Measurements from ENCODE around the gene E4F1.
A peak's percentile ranks its signal among the peaks of the same experiment; 100 is the strongest.
"Not testable (repeated sequence)": the region's sequence is repeated elsewhere in the genome, so short reads cannot be mapped to it uniquely, and the experiment has no call there.

The E4F1 gene

GRCh38 chr16:2199621-2200139 is 23.7 kb upstream of the E4F1 start:
- Histone ChIP-seq H3K27ac (ENCODE audit: low read depth, low read length) (no peak overlapping the region), H3K4me3 (ENCODE audit: low read depth, low read length) (no peak overlapping the region), H3K9ac (ENCODE audit: low read depth, low read length) (no peak overlapping the region), H3K27me3 (ENCODE audit: control insufficient read depth, insufficient read depth, low read length) (peaks cover 42% of the 10 kb centered on the region), H3K36me3 (ENCODE audit: control insufficient read depth, insufficient read depth, low read length) (no peaks in the 10 kb centered on the region), H3K9me3 (ENCODE audit: control insufficient read depth, insufficient read depth, low read length) (no peaks in the 10 kb centered on the region), H3K4me1 (ENCODE audit: control insufficient read depth, insufficient read depth, low read length) (no peaks in the 10 kb centered on the region)

DNA sequence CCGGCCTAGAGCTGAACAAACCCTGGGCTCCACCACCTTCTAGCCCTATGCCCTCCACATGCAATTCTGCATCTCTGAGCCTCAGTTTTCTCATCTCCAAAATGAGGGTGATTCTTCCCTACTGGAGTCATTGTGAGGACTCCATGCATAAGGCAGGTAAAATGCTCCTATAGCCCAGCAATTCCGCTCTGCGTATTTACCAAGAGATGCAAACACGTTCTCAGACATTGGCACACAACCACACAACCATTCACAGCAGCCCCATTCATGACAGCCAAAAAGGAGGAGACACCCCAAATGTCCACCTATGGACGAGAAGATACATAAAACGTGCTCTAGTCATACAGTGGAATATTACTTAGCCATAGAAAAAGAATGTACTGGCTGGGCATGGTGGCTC is 23.1 kb upstream of the E4F1 start:
- no peak overlapping the region for H3K4me3 ChIP-seq (ENCODE audit: low read depth, low read length)
- H3K36me3 ChIP-seq (ENCODE audit: control insufficient read depth, insufficient read depth, low read length) = no peaks in the 10 kb centered on the region
- H3K27me3 ChIP-seq (ENCODE audit: control insufficient read depth, insufficient read depth, low read length) = peaks cover 38% of the 10 kb centered on the region
- no peak overlapping the region for H3K9ac ChIP-seq (ENCODE audit: low read depth, low read length)
- no peak overlapping the region for H3K27ac ChIP-seq (ENCODE audit: low read depth, low read length)
- no peaks in the 10 kb centered on the region for H3K4me1 ChIP-seq (ENCODE audit: control insufficient read depth, insufficient read depth, low read length)
- no peaks in the 10 kb centered on the region for H3K9me3 ChIP-seq (ENCODE audit: control insufficient read depth, insufficient read depth, low read length)

GRCh38 chr16:2203119-2203688 is 20.2 kb upstream of the E4F1 start:
- Histone ChIP-seq H3K27me3 (ENCODE audit: control insufficient read depth, insufficient read depth, low read length) (peaks cover 17% of the 10 kb centered on the region), H3K36me3 (ENCODE audit: control insufficient read depth, insufficient read depth, low read length) (peaks cover 19% of the 10 kb centered on the region)
- not testable (repeated sequence) for H3K9me3 ChIP-seq (ENCODE audit: control insufficient read depth, insufficient read depth, low read length); H3K4me3 ChIP-seq (ENCODE audit: low read depth, low read length); H3K27ac ChIP-seq (ENCODE audit: low read depth, low read length); H3K9ac ChIP-seq (ENCODE audit: low read depth, low read length); H3K4me1 ChIP-seq (ENCODE audit: control insufficient read depth, insufficient read depth, low read length)

- H3K9ac ChIP-seq (ENCODE audit: low read depth, low read length) = peak overlapping the region; percentile 47; the same call in 1 of the 2 replicates
- no peak overlapping the region for H3K27ac ChIP-seq (ENCODE audit: low read depth, low read length)
- peak overlapping the region; percentile 87 for H3K4me3 ChIP-seq (ENCODE audit: low read depth, low read length)
- H3K4me1 ChIP-seq (ENCODE audit: control insufficient read depth, insufficient read depth, low read length) = no peaks in the 10 kb centered on the region
- H3K27me3 ChIP-seq (ENCODE audit: control insufficient read depth, insufficient read depth, low read length) = peaks cover 5% of the 10 kb centered on the region
- peaks cover 31% of the 10 kb centered on the region for H3K36me3 ChIP-seq (ENCODE audit: control insufficient read depth, insufficient read depth, low read length)
- H3K9me3 ChIP-seq (ENCODE audit: control insufficient read depth, insufficient read depth, low read length) = no peaks in the 10 kb centered on the region
Measured at GRCh38 chr16:2204416-2205103, 18.8 kb upstream of the E4F1 start.

DNA sequence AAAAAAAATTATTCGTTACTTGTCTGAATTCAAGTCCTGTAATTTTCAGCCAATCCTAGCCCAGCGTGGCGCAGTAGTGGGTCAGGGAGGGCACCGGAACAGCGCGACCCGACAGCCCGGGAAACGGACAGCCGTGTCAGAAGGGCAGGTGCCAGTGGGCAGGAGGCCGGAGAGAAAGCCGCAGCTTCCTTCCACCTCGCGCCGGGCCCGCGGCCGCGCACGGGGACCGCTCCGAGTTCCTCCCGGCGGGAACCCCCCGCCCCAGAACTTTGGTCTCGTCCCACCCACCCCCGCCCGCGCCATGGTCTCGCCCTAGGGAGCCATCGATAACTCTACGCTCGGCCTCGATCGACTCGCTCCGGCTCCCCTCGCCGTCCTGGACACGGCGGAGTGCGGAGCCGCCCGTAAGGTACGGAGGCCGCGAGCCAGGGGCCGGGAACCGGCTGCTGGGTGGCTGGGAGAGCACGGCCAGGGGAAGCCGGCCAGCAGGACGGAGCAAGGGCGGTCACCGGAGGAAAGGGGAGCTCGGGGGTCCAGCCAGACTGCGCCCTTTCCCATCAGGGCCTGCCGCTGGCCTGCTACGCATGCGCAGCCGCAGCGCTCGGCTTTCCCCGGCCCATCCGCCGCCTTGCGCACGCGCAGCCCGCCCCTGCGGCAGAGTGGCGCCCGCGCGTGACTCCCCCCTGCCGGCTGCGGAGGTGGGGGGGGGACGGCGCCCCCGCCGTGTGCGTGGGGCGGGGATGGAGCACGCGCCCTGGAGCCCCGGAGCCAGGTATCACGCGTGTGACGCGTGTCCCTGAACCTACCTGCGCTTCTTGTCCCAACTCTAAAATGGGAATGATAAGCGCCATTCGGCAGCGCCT is 18.1 kb upstream of the E4F1 start, which contains the start of gene MLST8:
Gene MLST8, plus strand, starts transcription at position 351 of the 863 bp plus-strand sequence. CDS start 632 bp downstream, outside the sequence.
- peak within 1 kb of the TSS; percentile 87 for H3K4me3 ChIP-seq (ENCODE audit: low read depth, low read length)
- no peaks in the 10 kb centered on the region for H3K4me1 ChIP-seq (ENCODE audit: control insufficient read depth, insufficient read depth, low read length)
- H3K9ac ChIP-seq (ENCODE audit: low read depth, low read length) = peak within 1 kb of the TSS; percentile 86
- no peaks in the 10 kb centered on the region for H3K9me3 ChIP-seq (ENCODE audit: control insufficient read depth, insufficient read depth, low read length)
- peak within 1 kb of the TSS; percentile 94 for H3K27ac ChIP-seq (ENCODE audit: low read depth, low read length)
- H3K27me3 ChIP-seq (ENCODE audit: control insufficient read depth, insufficient read depth, low read length) = peaks cover 3% of the 10 kb centered on the region
- peaks cover 31% of the 10 kb centered on the region for H3K36me3 ChIP-seq (ENCODE audit: control insufficient read depth, insufficient read depth, low read length)

- Histone ChIP-seq H3K4me1 (ENCODE audit: control insufficient read depth, insufficient read depth, low read length) (no peaks in the 10 kb centered on the region), H3K27ac (ENCODE audit: low read depth, low read length) (peak overlapping the region; percentile 94), H3K9ac (ENCODE audit: low read depth, low read length) (peak overlapping the region; percentile 86), H3K36me3 (ENCODE audit: control insufficient read depth, insufficient read depth, low read length) (peaks cover 31% of the 10 kb centered on the region), H3K27me3 (ENCODE audit: control insufficient read depth, insufficient read depth, low read length) (no peaks in the 10 kb centered on the region), H3K9me3 (ENCODE audit: control insufficient read depth, insufficient read depth, low read length) (no peaks in the 10 kb centered on the region), H3K4me3 (ENCODE audit: low read depth, low read length) (peak overlapping the region; percentile 87)
Measured at GRCh38 chr16:2205967-2206313, 17.5 kb upstream of the E4F1 start.

DNA sequence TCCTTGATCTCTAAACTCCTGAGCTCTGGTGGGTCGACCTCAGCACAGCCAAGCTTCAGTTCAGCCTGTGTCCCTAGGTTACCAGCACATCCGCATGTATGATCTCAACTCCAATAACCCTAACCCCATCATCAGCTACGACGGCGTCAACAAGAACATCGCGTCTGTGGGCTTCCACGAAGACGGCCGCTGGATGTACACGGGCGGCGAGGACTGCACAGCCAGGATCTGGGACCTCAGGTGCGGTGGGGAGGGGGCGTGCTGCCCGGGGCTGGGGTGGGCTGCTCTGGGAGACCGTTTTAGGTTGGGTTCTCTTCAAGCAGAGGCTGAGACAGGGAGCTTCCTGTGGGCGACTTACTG is 17.0 kb upstream of the E4F1 start:
- no peaks in the 10 kb centered on the region for H3K27me3 ChIP-seq (ENCODE audit: control insufficient read depth, insufficient read depth, low read length)
- H3K27ac ChIP-seq (ENCODE audit: low read depth, low read length) = no peak overlapping the region
- H3K9me3 ChIP-seq (ENCODE audit: control insufficient read depth, insufficient read depth, low read length) = no peaks in the 10 kb centered on the region
- peaks cover 31% of the 10 kb centered on the region for H3K36me3 ChIP-seq (ENCODE audit: control insufficient read depth, insufficient read depth, low read length)
- no peaks in the 10 kb centered on the region for H3K4me1 ChIP-seq (ENCODE audit: control insufficient read depth, insufficient read depth, low read length)
- H3K9ac ChIP-seq (ENCODE audit: low read depth, low read length) = no peak overlapping the region
- peak overlapping the region; percentile 87 for H3K4me3 ChIP-seq (ENCODE audit: low read depth, low read length)

DNA sequence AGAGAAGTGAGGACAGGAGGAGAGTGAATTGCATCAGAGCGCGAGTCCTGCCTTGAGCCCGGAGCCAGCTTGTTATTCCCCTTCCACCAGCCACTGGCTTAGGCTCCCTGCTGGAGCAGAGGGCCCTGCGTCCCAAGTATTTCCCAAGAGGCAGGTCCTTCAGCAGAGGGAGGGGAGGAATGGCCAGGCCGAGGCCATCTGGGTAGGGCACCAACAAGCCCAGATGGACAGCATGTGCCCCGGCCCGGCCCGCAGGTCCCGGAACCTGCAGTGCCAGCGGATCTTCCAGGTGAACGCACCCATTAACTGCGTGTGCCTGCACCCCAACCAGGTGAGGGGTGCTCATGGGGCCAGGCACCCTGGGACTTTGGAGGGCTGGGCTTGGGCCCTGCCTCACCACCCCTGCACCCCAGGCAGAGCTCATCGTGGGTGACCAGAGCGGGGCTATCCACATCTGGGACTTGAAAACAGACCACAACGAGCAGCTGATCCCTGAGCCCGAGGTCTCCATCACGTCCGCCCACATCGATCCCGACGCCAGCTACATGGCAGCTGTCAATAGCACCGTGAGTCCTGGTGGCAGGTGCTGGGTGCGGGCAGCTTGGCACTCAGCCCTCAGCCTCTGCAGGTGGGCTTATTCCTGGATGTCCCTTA is 16.5 kb upstream of the E4F1 start:
- Histone ChIP-seq H3K36me3 (ENCODE audit: control insufficient read depth, insufficient read depth, low read length) (peaks cover 31% of the 10 kb centered on the region), H3K4me1 (ENCODE audit: control insufficient read depth, insufficient read depth, low read length) (no peaks in the 10 kb centered on the region), H3K9ac (ENCODE audit: low read depth, low read length) (no peak overlapping the region), H3K9me3 (ENCODE audit: control insufficient read depth, insufficient read depth, low read length) (no peaks in the 10 kb centered on the region), H3K27ac (ENCODE audit: low read depth, low read length) (no peak overlapping the region), H3K27me3 (ENCODE audit: control insufficient read depth, insufficient read depth, low read length) (no peaks in the 10 kb centered on the region), H3K4me3 (ENCODE audit: low read depth, low read length) (no peak overlapping the region)

DNA sequence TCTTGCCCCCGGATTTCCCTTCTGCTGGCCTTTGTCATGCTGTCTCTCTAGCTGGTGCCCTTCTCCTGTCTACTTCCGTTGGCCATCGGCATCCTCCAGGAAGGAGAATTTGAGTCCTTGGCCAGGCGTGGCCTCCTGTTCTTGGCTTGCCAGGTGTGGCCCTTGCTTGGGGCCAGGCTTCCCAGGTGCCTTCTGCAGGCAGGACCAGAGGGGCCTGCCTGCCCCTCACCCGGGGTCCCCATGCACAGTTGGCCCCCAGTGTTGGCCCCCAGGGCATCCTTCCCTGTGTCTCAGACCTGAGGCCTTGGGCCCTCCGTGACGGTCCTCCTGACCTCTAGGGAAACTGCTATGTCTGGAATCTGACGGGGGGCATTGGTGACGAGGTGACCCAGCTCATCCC is 15.5 kb upstream of the E4F1 start:
- Histone ChIP-seq H3K4me3 (ENCODE audit: low read depth, low read length) (no peak overlapping the region), H3K27ac (ENCODE audit: low read depth, low read length) (no peak overlapping the region), H3K9ac (ENCODE audit: low read depth, low read length) (no peak overlapping the region), H3K9me3 (ENCODE audit: control insufficient read depth, insufficient read depth, low read length) (no peaks in the 10 kb centered on the region), H3K36me3 (ENCODE audit: control insufficient read depth, insufficient read depth, low read length) (peaks cover 41% of the 10 kb centered on the region), H3K4me1 (ENCODE audit: control insufficient read depth, insufficient read depth, low read length) (0 out of 2 replicates have a peak, but pooled peaks cover under 1% of the 10 kb centered on the region), H3K27me3 (ENCODE audit: control insufficient read depth, insufficient read depth, low read length) (no peaks in the 10 kb centered on the region)

GRCh38 chr16:2208308-2208707 is 15.1 kb upstream of the E4F1 start:
- peaks cover 5% of the 10 kb centered on the region; the same call in 1 of the 2 replicates for H3K4me1 ChIP-seq (ENCODE audit: control insufficient read depth, insufficient read depth, low read length)
- H3K9me3 ChIP-seq (ENCODE audit: control insufficient read depth, insufficient read depth, low read length) = no peaks in the 10 kb centered on the region
- no peak overlapping the region for H3K4me3 ChIP-seq (ENCODE audit: low read depth, low read length)
- peaks cover 45% of the 10 kb centered on the region for H3K36me3 ChIP-seq (ENCODE audit: control insufficient read depth, insufficient read depth, low read length)
- no peaks in the 10 kb centered on the region for H3K27me3 ChIP-seq (ENCODE audit: control insufficient read depth, insufficient read depth, low read length)
- H3K27ac ChIP-seq (ENCODE audit: low read depth, low read length) = no peak overlapping the region
- no peak overlapping the region for H3K9ac ChIP-seq (ENCODE audit: low read depth, low read length)
